Activated CD4-positive, alpha-beta T cell treated with anti-CD3 and anti-CD28 coated beads, Interleukin-2, Interleukin-4, amounts not matched to agents 100 ng/mL and 50 ng/mL, durations not matched to agents 16 hours and 8 hours (primary cell): Measurements from ENCODE around the gene TEX28.
"Not testable (repeated sequence)": the region's sequence is repeated elsewhere in the genome, so short reads cannot be mapped to it uniquely, and the experiment has no call there.

Experiments used
- DNase-seq: peaks from one replicate; pipeline ENCODE4 v3.0.0-alpha.2; 2020; ENCODE audit warnings: low spot score

TEX28 gene

GRCh38 chrX:154247377-154248045 is 47.4 kb downstream of the TEX28 start:
- not testable (repeated sequence) for DNase-seq

DNA sequence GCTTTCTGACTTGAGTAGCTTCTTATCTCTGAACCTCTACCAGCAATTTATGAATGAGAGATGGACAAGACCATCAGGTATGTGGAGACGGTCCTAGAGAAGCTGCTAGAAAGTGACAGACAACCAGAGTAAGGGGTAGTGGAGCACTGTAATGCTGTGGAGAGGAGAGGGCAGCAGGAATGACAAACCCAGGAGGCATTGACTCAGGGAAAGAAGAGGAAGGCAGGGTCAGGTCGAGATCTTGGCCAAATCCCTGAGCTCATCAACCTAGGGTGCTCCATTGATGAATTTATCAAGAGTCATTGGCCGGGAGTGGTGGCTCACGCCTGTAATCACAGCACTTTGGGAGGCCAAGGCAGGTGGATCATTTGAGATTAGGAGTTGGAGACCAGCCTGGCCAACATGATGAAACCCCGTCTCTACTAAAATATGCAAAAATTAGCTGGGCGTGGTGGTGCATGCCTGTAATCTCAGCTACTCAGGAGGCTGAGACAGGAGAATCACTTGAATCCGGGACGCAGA is 54.9 kb downstream of the TEX28 start:
- not testable (repeated sequence) for DNase-seq

GRCh38 chrX:154238939-154239559 is 55.9 kb downstream of the TEX28 start:
- DNase-seq: not testable (repeated sequence)

DNA sequence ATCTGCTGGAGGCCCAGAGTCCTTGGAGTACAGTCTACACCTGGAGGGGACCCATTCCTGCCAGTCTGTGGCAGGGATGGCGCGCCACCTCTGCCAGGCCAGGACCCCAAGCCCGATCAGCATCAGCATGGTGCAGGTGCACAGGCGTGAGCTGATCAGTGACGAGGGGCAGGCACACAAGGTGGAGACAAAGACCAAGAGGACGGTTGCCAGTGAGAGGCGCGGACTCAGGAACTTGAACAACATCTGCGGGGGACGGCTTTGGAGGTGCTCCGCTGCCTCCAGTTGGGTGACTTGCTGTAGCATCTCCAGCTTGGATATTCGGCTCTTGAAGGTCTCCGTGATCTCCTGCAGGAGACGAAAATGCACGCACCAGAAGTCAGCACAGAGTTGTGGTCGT is 61.3 kb downstream of the TEX28 start:
- not testable (repeated sequence) for DNase-seq

- not testable (repeated sequence) for DNase-seq
These were observed 63.5 kb downstream of the TEX28 start for GRCh38 chrX:154231443-154231842.

GRCh38 chrX:154226706-154227105 is 68.2 kb downstream of the TEX28 start:
- DNase-seq: not testable (repeated sequence)

DNA sequence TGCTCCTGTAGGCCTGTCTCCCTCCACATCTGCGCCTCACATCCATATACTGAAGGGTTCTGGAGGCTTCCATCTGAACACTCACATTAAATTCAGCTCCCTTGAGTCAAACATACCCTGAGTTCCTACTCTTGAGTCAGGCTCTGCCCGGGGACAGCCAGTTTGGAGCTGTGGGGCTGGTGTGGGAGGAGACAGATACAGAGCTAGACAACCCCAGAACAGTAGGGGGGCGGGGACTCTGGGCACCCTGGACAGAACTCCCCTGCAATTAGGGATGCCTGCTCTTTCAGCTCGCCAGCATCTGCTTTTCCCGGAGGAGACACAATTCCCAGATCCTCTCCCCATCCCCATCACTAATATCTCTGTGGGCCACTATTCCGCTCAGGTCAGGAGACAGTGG is 69.6 kb downstream of the TEX28 start:
- not testable (repeated sequence) for DNase-seq
